Activated CD4-positive, alpha-beta T cell treated with anti-CD3 and anti-CD28 coated beads for 48 hours (primary cell): ENCODE results near the gene ZGPAT.

Source experiments
- DNase-seq: peaks from one replicate; pipeline ENCODE4 v3.0.0-alpha.2; 2020

The ZGPAT gene

GRCh38 chr20:63678667-63679465 is 29.0 kb upstream of the ZGPAT start:
- DNase-seq, result no peak

DNA sequence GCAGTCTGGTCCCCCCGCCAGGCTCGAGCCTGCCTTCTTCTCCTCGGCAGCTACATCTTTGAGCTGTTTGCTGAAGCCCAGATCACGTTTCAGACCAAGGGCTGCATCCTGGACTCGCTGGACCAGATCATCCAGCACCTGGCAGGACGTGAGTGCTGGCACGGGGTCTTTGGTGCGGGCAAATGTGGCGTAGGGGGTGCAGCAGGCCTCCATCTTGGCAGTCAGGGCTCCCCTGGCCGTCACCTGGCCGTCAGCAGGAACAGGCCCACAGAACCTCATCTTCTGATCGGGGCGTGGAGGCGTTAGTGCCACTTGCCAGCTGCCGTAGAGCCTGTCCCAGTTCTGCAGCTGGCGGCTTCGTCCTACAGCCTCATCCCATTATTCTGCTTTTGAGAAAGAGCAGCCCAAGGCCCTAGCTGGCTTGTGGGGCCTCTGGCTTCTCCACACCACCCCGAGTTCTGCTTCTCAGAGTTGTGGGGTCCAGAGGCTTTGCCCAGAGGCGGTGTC is 28.0 kb upstream of the ZGPAT start:
- DNase-seq, result no peak

DNA sequence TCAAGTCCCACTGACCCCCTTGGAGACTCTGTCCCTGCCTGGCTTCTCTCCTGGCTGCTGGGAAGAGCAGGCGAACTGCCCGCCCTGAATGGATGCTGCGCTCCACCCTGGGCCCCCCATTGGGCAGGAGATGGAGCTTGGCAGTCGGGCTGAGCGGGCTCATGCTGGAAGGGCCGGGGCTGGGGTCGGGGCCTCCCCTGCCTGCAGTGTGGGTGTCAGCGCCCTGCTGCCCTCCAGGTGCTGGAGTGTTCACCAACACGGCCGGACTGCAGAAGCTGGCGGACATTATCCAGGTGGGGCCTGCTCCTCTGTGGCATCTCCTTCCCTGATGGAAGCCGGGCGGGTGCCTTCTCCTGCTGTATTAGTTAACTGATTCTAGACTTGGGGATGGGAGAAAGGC is 27.4 kb upstream of the ZGPAT start:
- no peak for DNase-seq

DNA sequence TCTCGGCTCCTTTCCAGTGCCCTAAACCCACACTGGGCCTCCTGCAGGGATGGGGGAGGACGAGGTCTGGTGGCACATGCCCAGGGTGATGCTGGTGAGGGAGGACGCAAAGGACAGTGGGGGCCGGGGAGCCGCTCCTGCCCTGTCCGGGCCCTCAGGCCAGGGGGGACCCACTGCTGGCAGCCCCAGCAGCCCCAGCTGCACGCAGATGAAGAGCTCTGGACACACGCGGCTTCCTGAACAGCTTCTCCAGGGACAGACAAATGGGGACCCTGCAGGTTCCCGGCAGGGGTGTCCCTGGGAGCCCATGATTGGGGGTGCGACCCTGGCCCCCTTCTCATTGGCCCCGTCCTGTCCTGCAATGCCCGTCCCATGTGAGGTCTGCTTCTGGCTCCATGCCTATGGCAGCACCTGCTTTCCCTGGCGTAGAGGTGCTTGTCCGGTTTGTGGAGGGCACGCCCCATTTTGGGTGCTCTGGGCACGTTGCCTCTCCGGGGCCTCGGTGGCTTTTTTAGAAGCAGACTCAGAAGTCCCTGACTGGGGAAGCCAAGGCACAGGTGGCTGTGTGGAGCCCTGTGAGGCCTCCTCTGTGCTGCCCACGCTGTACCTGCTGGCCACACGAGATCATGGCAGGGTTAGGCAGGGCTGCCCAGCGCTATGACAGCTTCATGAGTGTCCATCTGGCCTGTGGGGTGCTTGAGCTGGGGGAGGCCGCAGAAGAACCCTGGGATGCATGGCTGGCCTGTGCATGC is 26.8 kb upstream of the ZGPAT start:
- DNase-seq, result no peak

GRCh38 chr20:63681609-63682142 is 26.2 kb upstream of the ZGPAT start:
- DNase-seq, result no peak

- no peak for DNase-seq
Measured at GRCh38 chr20:63682384-63683139, 25.3 kb upstream of the ZGPAT start.

GRCh38 chr20:63685269-63686026 is 22.4 kb upstream of the ZGPAT start:
- DNase-seq, result no peak

DNA sequence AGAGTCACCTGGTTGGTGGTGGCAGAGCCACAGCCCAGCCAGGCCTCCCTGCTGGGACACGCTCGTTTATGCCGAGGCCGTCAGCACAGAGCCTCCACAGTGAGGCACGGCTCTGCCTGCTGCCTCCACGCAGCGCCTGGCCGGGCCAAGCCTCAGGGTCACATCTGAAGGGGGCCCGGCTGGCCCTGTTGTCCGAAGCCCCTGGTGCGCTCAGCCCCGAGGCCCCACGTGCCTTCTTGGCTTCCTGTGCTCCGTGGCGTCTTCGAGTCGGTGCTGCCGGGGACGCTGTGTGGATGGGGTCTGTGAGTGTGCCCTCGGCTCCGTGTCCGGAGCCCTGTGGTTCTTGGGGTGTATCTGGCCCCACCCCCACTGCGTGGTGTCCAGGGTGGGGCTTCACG is 21.7 kb upstream of the ZGPAT start:
- no peak for DNase-seq

DNA sequence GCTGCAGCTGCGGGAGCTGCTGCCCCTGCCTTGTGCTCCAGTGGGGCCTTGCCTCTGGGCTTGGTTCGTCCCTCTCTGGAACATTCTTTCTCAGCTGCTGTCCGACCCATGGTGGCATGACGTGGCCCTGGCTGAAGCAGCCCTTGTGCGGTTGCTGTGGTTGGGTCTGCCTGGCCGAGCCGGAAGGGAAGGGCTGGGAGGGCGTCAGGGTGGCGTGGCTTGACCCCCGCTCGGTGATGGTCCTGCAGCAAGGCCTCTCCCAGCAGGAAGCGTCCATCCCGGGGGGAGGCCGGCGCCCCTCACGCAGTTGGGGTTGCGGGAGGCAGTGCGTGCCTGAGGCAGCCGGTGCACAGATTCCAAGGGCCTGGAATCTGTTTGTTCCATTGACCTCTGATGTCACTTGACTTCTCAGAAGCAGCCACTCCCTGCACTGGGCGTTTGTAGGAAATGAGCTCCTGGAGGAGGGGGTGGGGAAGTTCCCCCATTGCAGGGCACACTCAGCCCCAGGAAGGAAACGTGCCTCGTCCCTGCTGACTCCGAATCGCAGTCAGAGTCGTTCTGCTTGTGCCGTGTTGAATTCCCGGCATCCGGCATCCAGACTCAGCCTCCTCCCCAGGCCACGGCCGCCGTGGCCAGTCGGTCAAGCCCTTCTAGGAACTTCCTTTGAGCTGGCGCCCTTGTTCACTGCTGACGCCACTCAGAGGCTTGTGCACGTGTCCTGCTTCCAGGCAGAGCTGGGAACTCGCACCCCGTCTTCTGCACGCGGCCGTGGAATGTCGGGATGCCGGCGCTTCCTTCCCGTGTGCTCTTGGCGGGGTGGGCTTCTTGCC is 21.1 kb upstream of the ZGPAT start:
- peak; percentile 76 for DNase-seq

GRCh38 chr20:63687419-63688178 is 20.2 kb upstream of the ZGPAT start:
- DNase-seq, result no peak

DNA sequence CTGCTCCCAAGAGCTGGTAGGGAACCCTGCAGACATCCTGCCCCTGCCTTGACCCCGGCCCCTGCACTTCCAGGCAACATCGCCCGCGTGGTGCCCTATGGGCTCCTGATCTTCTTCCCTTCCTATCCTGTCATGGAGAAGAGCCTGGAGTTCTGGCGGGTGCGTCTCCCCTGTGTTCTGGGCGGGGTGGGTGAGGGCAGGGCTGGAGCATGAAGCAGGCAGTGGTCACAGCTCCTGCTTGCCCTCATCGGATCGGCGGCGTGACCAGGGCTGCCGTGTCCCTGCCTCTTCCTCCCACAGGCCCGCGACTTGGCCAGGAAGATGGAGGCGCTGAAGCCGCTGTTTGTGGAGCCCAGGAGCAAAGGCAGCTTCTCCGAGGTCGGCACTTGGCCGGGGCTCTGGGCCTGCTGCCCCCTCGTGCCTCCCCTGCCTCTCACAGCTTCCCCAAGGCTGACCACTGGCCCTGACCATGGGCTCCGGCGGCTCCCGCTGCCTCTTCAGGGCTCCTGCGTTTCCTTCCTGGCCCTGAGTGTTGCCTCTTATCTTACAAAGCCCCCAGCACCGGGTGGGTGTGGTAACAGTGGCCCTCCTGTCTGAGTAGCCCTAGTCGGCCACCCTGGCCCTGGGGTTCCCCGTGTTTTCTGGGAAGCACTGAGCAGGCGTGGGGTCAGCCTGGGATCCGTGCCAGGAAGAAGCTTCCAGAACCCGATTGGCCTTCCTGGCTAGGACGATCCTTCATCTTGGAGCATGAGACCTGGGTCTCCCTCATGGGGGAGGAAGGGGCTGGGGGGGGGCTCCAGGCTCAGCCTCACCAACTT is 19.4 kb upstream of the ZGPAT start:
- no peak for DNase-seq

DNA sequence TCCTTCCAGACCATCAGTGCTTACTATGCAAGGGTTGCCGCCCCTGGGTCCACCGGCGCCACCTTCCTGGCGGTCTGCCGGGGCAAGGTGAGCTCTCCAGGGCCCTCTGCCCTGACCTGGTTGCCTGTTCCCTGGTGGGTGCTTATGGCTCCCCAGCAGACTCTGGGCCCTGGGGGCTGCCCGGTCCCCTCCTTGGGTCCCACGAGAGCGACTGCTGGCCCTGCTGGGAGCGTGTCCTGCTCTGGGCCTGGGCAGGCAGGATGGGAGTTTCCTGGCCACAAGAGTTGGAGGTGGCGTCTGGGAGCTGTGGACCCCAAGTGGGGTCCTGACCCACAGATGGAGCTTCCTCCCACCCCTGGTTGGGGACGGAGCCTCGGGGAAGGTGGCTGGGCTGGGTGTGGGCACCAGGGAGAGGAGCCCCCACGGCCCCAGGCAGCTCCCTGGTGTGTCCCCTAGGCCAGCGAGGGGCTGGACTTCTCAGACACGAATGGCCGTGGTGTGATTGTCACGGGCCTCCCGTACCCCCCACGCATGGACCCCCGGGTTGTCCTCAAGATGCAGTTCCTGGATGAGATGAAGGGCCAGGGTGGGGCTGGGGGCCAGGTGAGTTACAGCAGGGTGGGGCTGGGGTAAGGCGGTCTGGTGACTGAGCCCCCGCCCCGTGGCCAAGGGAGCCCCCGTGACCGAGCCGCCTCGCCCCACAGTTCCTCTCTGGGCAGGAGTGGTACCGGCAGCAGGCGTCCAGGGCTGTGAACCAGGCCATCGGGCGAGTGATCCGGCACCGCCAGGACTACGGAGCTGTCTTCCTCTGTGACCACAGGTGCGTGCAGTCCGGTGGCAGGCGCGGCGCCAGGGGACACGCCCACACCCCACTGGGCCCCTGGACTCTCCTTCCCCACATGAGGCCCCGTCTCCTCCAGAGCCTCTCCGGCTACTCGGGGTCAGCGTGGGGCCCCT is 18.5 kb upstream of the ZGPAT start:
- DNase-seq, result no peak

DNA sequence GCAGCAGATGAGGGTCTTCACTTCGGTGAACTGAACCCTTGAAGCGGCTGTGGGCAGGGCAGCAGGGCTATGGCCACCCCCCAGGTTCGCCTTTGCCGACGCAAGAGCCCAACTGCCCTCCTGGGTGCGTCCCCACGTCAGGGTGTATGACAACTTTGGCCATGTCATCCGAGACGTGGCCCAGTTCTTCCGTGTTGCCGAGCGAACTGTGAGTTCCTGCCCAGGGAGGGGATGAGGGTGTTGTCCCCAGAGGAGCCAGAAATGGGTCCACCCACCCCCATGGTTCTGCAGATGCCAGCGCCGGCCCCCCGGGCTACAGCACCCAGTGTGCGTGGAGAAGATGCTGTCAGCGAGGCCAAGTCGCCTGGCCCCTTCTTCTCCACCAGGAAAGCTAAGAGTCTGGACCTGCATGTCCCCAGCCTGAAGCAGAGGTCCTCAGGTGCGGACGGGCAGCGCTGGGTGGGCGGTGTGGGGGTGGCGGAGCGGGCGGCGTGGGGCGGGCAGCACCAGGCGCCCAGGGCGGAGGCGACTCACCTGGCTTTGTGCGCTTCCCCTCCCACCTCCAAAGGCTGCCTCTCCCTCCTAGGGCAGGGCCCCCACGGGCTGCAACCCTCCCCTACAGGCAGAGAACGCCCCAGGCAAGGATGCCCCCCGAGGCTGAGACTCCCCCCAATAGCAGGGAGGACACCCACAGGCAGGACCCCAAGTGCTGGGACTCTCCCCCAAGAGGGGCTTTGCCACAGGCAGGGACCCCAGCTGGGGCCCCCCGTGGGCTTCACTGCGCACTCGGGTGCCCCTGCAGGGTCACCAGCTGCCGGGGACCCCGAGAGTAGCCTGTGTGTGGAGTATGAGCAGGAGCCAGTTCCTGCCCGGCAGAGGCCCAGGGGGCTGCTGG is 17.6 kb upstream of the ZGPAT start:
- DNase-seq, result no peak

DNA sequence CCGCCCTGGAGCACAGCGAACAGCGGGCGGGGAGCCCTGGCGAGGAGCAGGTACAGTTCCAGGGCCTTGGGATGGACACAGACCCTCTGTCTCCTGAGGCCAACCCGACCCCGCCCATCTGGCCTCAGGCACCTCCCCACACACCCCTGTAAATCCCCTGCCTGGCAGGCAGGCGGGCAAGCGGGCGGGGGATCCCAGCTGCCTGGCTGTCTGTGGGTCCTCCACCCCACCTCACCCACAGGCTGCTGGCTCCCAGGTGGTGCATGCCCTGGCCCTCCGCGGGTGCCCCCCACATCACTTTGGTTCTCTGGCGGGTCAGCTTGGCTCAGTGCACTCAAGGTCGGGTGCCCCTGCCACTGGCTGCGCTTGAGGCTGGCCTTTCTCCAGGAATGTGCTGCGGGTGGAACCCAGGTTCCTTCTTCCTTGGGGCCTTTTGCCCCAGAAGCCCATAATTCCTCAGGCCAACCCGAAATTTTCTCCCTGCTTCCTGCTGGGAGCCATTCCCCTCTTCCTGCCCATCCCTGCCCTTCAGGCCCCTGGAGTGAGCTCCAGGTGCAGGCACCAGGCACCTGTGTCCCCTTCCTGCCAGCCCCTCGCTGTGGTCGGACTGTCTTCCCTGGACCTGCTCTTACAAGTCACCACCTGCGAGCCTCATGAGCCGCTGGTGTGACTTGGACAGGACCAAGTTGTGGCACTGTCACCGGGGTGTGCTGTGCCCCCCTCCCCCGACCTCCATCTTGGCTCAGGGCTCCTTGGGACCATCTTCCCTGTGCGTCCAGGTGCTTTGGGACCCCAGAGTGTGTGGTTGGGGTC is 16.7 kb upstream of the ZGPAT start:
- no peak for DNase-seq

DNA sequence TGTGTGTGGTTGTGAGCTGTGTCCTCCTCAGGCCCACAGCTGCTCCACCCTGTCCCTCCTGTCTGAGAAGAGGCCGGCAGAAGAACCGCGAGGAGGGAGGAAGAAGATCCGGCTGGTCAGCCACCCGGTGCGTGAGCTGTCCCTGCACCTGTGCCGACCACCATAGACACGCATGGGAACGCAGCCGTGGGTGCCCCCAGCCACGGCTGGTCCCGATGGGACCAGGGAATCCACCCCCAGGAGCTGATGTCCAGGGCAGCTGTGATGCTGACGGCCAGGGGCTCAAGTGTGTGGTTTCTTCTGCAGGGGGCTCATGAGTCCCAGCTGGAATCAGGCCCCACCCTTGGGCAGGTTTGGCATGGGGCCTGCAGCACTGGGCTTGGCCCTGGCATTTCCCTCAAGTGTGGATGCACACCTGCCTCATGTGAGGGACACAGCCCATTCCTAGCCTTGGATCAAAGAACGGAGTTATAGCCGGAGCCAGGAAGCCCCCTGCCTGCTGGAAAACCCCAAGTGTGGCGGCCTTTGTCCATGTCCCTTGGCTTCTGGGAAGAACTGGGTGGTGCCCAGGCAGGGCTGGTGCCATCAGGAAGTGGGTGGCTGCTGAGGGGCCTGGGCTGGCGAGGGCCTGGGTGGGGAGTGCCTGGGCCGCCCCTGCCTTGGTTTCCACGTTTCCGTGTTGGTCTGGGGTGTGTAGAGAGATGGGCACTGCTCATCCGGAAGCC is 16.0 kb upstream of the ZGPAT start:
- DNase-seq, result no peak
